NCI-H446 treated with DMSO at 0.1 percent for 48 hours (cell line): Measurements from ENCODE around the gene TICAM1.
"Not testable (repeated sequence)": the region's sequence is repeated elsewhere in the genome, so short reads cannot be mapped to it uniquely, and the experiment has no call there.

Experiments
- DNase-seq: peaks from one replicate; lab custom pipeline; 2025; lab: John Stamatoyannopoulos, UW

The TICAM1 gene

DNA sequence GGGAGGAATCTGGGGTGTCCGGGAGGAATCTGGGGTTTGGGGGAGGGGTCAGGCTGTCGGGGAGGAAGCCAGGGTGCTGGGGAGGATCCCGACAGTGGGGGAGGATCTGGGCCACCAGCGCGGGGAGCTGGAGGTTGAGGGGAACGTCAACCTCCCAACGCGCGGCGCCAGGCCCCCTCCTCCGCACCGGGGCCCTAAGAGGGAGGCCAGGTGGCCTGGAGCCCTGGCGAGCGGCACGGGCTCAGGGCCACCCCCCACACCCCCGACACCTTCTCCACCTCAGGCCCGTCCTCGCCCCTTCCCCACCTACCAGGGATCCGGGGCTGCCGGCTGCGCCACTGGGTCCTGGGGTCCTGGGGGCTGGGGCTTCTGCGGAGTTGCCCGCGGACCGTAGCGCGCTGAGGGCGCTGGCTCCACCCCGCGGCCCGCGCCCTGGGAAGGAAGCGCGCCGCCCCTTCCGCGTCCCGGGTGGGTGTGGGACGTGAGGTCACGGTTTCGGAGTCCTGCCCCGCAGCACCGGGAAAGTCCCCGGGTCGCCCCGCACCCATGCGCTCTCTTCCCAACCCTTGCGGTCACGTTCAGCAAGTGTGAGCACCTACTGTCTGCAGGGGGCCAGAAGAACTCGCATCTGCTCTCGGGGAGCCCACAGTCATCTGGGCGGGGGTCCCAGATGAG lies at the start of gene TICAM1:
TSS of gene TICAM1 (minus strand) at position 409 of the 675 bp plus-strand sequence. CDS start 13,335 bp downstream, outside the sequence.
- DNase-seq: no peak

- no peak for DNase-seq
These were observed 47.5 kb upstream of the TICAM1 start for GRCh38 chr19:4879041-4879440.

- no peak for DNase-seq
These were observed 47.0 kb upstream of the TICAM1 start for GRCh38 chr19:4878491-4878968.

DNA sequence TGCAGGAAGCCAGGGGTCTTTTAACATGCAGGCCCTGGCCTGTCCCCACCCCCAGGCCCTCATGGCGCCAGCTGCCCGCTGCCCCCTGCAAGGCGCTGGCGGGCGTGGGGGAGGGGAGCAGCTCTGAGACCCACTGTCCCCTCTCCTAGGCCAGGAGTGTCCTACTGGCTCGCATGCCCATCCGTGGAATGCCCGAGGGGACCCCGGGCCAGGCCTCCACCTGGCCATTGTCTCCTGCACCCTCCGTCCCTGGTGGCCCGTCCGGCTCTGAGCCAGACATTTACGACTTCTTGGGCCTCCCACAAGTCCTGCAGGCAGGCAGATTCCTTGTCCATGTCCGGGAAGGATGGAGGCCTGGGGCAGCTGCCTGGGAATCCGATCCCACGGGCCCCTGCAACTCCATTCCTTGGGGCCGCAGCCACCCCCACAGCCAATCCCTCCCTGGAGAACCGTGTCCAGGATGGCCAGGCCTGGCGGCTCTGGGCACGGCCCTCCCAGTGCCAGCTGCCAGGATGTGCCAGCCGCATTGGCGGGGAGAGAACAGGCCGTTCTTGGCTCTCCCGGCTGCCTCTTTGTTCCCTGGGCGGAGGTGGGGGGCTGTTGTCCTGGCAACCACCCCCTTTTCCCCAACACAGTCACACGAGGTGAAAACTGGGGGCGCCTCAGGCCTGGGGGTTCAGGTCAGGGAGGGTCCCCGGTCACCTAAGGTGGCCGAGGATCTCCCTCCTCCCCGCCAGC lies 46.4 kb upstream of the TICAM1 start:
- no peak for DNase-seq

DNA sequence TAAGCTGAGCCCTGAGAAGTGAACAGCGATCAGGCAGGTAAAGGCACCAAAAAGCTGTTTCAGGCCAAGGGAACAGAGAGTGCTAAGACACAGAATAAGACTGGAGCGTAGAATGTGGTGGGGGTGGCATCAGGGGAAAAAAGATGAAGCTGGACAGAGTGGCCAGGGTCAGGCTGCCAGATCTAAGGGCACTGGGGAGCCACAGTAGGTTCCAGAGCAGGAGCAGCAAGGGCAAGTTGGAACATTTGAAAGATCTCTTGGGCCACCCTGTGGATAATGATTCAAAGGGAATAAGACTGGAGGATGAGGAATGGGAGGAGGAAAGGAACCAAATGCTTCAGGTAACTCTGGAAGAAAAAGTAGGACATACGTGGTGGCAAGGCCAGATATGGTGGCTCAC lies 42.4 kb upstream of the TICAM1 start:
- no peak for DNase-seq

- no peak for DNase-seq
These were observed 40.2 kb upstream of the TICAM1 start for GRCh38 chr19:4871711-4872110.

GRCh38 chr19:4870025-4870700 lies 38.7 kb upstream of the TICAM1 start:
- no peak for DNase-seq

DNA sequence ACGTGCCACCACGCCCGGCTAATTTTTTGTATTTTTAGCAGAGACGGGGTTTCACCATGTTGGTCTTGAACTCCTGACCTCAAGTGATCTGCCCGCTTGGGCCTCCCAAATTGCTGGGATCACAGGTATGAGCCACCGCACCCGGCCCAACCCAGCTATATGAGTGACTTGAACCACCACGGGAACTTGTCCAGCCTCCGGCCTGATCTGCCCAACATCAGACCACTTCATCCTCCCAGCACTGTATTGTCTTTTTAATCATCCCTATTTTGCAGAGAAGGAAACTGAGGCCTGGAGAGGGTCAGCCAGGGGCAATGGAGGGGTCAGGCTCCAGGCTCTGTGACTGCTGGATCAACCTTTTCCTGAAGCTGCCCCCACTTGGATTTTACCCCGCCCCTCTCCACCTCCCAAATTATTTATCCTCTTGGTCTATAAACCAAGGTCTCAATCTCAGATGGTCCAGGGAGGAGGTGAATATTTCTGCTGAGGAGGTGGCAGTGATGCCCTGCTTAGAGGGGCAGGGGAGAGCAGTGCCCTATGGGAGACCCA lies 36.8 kb upstream of the TICAM1 start:
- no peak for DNase-seq

GRCh38 chr19:4867534-4868285 lies 36.2 kb upstream of the TICAM1 start, which contains the start of gene PLIN3:
TSS of gene PLIN3 (minus strand) at chr19:4867667. CDS start at chr19:4861394, 6,273 bp downstream.
- DNase-seq: peak; percentile 65

DNA sequence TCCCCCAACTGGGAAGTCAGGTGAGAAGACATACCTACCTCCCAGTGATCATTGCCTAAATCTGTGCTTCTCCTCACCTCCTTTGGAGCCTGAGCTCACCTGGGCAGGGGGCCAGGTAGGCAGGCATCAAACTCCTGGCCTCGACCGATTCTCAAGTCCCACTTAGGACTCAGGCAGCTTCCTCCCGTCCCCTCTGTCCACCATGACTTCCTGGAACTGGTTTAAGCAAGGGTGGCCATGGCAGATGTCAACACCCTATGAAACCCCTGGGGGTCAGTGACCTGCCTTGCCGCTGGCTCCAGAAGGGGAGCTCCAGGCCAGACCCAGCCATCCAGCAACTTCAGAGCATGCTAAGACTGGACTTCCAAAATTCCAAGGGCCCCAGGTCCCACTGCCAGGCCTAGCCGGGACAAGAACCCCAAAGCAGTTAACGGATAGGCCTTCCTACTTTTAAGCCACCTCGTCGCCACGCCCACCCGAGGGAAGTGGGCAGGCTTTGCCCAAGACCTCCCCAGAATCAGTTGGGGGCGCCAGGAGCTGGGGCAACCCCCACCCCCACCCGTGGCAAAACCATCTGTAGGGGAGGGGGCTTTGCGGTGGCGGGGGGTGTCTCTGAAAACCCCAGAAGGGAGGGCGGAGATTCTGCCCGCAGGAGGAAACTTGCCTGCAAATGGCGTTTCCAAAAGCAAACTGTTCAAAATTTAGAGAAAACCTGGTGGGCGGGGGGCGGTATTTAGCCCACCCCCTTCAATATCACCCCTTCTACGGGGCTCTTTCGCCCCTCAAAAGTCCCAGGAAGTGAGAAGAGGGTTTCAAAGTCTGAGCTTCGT lies 35.3 kb upstream of the TICAM1 start:
- no peak for DNase-seq

- no peak for DNase-seq
These were observed 29.6 kb upstream of the TICAM1 start for GRCh38 chr19:4861147-4861546.

- DNase-seq: no peak
These were observed 28.2 kb upstream of the TICAM1 start for GRCh38 chr19:4859697-4860096.

DNA sequence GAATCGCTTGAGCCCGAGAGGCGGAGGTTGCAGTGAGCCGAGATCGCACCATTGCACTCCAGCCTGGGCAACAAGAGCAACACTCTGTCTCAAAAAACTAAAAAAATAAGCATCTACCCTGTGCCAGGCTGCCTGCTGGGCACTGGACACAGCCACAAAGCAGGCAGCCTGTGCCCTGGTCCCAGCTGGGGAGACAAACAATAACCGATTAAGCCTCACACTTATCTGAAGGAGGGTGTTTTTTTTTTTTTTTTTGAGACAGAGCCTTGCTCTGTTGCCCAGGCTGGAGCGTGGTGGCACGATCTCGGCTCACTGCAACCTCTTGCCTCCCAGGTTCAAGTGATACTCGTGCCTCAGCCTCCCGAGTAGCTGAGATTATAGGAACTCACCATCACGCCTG lies 25.0 kb upstream of the TICAM1 start:
- DNase-seq: not testable (repeated sequence)

DNA sequence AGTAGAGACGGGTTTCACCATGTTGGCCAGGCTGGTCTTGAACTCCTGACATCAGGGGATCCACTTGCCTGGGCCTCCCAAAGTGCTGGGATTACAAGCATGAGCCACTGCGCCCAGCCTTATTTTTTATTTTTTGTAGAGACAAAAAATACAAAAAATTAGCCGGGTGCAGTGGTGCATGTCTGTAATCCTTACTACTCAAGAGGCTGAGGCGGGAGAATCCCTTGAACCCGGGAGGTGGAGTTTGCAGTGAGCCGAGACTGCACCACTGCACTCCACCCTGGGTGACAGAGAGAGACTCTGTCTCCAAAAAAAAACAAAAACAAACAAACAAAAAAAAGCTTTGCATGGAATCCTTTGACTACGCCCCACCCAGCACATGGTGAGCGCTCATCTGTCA lies 22.0 kb upstream of the TICAM1 start:
- not testable (repeated sequence) for DNase-seq

DNA sequence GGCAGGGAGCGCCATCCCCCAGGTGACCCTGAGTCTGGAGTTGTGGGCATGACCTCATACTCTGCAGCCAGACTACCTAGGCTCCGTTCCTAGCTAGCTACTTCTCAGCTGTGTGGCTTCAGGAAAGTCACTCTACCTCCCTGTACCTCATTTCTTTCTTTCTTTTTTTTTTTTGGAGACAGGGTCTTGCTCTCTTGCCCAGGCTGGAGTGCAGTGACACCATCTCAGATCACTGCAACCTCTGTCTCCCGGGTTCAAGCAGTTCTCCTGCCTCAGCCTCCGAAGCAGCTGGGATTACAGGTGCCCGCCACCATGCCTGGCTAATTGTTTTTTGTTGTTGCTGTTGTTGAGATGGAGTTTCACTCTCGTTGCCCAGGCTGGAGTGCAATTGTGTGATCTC lies 21.0 kb upstream of the TICAM1 start:
- DNase-seq: no peak

GRCh38 chr19:4851551-4852290 lies 20.2 kb upstream of the TICAM1 start:
- DNase-seq: no peak

- no peak for DNase-seq
These were observed 17.5 kb upstream of the TICAM1 start for GRCh38 chr19:4849019-4849418.

DNA sequence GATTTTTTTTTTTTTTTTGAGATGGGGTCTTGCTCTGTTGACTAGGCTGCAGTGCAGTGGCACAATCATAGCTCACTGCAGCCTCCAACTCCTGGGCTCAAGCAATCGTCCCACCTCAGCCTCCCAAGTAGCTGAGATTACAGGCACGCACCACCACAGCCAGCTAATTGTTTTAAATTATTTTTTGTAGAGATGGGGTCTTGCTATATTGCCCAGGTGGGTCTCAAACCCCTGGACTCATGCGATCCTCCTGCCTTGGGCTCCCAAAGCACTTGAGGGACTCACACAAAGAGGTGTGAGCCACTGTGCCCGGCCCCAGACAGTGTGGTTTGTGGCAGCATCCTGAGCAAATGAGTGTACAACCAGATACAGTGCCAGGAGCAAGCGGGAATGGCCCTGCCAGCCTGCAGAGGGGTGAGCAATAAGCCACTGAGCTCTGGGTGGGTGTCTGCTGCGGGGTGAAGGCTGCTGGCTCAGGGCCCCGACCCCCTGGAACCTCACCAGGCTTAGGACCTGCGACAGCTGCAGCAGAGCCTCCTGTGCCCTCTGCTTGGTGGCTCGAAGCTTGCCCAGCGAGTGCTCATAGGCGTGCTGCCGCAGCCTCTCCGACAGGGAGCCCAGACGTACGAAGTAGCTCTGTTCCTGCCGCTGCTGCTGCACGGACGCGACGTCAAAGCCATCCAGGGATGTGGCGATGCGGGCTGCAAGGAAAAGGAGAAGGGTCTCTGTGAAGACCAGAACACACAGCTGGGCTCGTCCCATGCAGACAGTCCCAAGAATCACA lies 15.9 kb upstream of the TICAM1 start:
- no peak for DNase-seq

DNA sequence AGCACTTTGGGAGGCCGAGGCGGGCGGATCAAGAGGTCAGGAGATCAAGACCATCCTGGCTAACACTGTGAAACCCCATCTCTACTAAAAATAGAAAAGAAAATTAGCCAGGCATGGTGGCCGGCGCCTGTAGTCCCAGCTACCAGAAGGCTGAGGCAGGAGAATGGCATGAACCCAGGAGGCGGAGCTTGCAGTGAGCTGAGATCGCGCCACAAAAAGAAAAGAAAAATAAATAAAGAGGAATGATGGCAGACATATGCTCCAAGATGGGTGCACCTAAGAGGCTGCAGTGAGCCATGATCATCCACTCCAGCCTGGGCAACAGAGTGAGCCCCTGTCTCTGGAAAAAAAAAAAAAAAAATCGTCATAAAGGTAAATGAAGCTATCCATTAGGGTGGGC lies 14.5 kb upstream of the TICAM1 start:
- not testable (repeated sequence) for DNase-seq
